RWPE2 (cell line): ENCODE measurements around the gene KLF3.

Experiments
- ATAC-seq: fragments of 200-7000 bp; cut with Tn5 transposase; 3 replicates; pipeline ENCODE4 v1.9.1; 2021; ENCODE audit warnings: low read depth
- DNase-seq: peaks from one replicate; pipeline ENCODE4 v3.0.0-alpha.2; 2020; ENCODE audit warnings: low spot score
- H3K27ac ChIP-seq: fragments of 450-650 bp; 2 replicates; pipeline ENCODE4 v1.5.1; 2017; ENCODE audit warnings: mild to moderate bottlenecking; ENCODE audit not compliant: poor library complexity, severe bottlenecking
- H3K27me3 ChIP-seq: fragments of 250-450 bp; sonication (Bioruptor Pico); 2 replicates; pipeline ENCODE4 v1.5.1; 2021; ENCODE audit warnings: mild to moderate bottlenecking, moderate library complexity; ENCODE audit not compliant: insufficient read depth, poor library complexity, severe bottlenecking
- H3K36me3 ChIP-seq: fragments of 250-450 bp; sonication (Bioruptor Pico); 2 replicates; pipeline ENCODE4 v1.5.1; 2020; ENCODE audit warnings: low read depth, mild to moderate bottlenecking, moderate library complexity
- H3K4me1 ChIP-seq: fragments of 250-450 bp; sonication (Bioruptor Pico); 2 replicates; pipeline ENCODE4 v1.5.1; 2021; ENCODE audit warnings: mild to moderate bottlenecking, moderate library complexity; ENCODE audit not compliant: insufficient read depth, poor library complexity, severe bottlenecking
- H3K4me3 ChIP-seq: fragments of 250-450 bp; sonication (Bioruptor Pico); 2 replicates; pipeline ENCODE4 v1.5.1; 2021; ENCODE audit warnings: mild to moderate bottlenecking, moderate library complexity; ENCODE audit not compliant: severe bottlenecking
- H3K9me3 ChIP-seq: fragments of 250-450 bp; sonication (Bioruptor Pico); 2 replicates; pipeline ENCODE4 v1.5.1; 2021; ENCODE audit warnings: mild to moderate bottlenecking, moderate library complexity; ENCODE audit not compliant: severe bottlenecking
- TF ChIP-seq, protein P1 (sequence below): fragments of 450-650 bp; IDR thresholded peaks from one replicate; pipeline ENCODE4 v1.5.1; 2017; ENCODE audit warnings: mild to moderate bottlenecking, moderate library complexity; ENCODE audit not compliant: poor library complexity, severe bottlenecking

The KLF3 gene

DNA sequence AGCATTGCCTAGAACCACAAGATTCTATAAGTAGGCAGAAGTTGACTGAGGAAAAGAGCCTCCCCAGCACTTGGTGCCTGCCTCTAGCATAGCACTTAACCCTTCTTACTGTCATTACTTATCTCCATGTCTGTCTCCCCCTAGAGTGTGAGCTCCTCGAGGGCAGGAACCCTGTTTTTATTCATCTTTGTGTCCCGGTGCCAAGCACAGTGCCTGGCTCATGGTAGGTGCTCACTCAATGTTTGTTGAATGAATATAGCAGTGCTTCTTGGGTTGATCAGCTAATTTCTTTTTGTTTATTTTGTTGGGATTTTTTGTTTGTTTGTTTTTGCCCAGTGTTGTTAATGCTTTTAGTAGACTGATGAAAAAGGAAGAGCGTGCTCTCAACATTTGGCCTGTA, 30.3 kb downstream of the KLF3 start:
- Histone ChIP-seq H3K4me3 (no peak overlapping the region), H3K4me1 (no peaks in the 10 kb centered on the region), H3K27me3 (no peaks in the 10 kb centered on the region), H3K9me3 (no peaks in the 10 kb centered on the region), H3K36me3 (peaks cover 97% of the 10 kb centered on the region), H3K27ac (no peak overlapping the region)
- TF ChIP-seq, protein P1, sequence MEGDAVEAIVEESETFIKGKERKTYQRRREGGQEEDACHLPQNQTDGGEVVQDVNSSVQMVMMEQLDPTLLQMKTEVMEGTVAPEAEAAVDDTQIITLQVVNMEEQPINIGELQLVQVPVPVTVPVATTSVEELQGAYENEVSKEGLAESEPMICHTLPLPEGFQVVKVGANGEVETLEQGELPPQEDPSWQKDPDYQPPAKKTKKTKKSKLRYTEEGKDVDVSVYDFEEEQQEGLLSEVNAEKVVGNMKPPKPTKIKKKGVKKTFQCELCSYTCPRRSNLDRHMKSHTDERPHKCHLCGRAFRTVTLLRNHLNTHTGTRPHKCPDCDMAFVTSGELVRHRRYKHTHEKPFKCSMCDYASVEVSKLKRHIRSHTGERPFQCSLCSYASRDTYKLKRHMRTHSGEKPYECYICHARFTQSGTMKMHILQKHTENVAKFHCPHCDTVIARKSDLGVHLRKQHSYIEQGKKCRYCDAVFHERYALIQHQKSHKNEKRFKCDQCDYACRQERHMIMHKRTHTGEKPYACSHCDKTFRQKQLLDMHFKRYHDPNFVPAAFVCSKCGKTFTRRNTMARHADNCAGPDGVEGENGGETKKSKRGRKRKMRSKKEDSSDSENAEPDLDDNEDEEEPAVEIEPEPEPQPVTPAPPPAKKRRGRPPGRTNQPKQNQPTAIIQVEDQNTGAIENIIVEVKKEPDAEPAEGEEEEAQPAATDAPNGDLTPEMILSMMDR: no peak
- ATAC-seq (no peak), DNase-seq (no peak)

DNA sequence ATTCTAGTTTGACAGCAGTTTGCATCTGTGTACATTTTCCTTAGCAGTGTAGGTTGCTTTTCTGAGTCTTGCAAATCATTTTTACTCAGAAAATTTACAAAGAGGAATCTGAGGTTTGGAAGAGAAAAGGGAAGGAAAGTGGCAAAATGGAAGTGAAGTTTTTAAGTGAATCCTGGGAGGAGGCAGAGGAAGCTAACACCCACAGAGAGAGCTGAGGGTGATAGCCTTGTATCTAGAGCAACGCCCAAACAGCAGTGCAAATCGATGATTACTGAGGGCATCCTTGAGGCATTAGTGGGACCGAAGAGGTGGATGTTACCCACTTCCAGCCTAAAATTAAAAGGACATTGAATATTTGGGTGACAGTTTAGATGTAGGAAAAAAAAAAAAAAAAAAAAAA, 31.8 kb downstream of the KLF3 start:
- no peaks in the 10 kb centered on the region for H3K4me1 ChIP-seq
- TF ChIP-seq, protein P1: no peak
- H3K9me3 ChIP-seq: no peaks in the 10 kb centered on the region
- H3K27ac ChIP-seq: no peak overlapping the region
- no peaks in the 10 kb centered on the region for H3K27me3 ChIP-seq
- no peak for ATAC-seq
- no peak for DNase-seq
- H3K4me3 ChIP-seq: no peak overlapping the region
- H3K36me3 ChIP-seq: peaks cover 82% of the 10 kb centered on the region

DNA sequence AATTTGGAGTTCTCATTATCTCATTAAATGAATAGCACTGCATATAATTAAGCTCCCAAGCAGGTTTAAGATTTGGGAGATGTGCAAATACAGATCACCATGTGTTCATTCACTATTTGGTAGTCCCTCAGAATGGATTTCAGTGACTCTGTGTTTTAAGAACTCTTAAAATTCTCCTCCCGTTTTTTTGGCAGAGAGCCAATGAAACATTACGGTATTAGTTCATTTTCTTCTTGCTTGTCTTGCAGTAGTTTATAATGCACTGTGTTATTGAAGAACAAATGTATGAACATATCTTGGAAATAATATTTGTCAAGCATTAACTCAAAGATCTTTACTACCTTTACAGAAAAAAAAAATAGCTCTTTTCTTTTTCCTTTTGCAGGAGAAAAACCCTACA, 32.7 kb downstream of the KLF3 start:
- Histone ChIP-seq H3K9me3 (no peaks in the 10 kb centered on the region), H3K27me3 (no peaks in the 10 kb centered on the region), H3K36me3 (peaks cover 73% of the 10 kb centered on the region), H3K4me1 (no peaks in the 10 kb centered on the region), H3K4me3 (no peak overlapping the region), H3K27ac (no peak overlapping the region)
- DNase-seq (no peak), ATAC-seq (no peak)
- TF ChIP-seq, protein P1: no peak

DNA sequence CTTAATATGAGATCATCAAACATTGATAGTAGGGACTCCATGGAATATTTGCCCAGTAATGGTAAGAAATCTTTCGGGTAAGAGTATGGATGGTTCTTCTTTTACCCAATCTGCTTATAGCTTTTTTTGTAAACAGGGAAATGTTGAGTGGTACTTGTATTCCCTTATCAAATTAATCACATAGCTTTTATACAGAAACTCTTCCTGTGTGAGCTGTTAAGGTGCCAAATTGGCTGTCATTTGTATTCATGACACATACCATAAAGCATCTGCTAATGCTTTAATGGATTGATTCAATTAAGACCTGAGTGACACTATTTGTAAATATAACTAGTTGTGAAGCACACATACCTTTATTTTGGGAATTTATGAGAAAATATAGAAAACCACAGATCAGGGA, 34.2 kb downstream of the KLF3 start:
- H3K27me3 ChIP-seq: no peaks in the 10 kb centered on the region
- H3K4me1 ChIP-seq: no peaks in the 10 kb centered on the region
- H3K36me3 ChIP-seq: peaks cover 59% of the 10 kb centered on the region
- TF ChIP-seq, protein P1: no peak
- no peak overlapping the region for H3K4me3 ChIP-seq
- ATAC-seq: no peak
- DNase-seq: no peak
- H3K27ac ChIP-seq: no peak overlapping the region
- no peaks in the 10 kb centered on the region for H3K9me3 ChIP-seq

DNA sequence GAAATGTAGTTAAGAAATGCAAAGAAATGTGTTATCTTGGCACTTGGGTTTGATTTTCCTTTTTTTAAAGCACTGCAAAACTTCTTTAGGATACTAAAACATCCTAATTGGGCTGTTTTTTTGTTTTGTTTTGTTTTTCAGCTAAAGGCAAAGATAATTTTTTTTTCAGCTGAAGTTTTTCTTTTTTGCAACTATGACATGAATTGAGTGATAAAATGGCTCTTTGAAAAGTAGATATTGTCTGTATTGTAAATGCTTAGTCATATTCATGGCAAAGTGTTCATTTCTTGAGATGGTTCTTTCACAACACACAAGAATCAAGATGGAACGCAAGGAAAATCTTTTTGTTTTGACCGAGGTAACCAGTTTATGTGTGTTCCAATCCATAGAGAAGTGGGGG, 35.1 kb downstream of the KLF3 start:
- no peak overlapping the region for H3K4me3 ChIP-seq
- ATAC-seq (no peak), DNase-seq (no peak)
- H3K4me1 ChIP-seq: no peaks in the 10 kb centered on the region
- peaks cover 49% of the 10 kb centered on the region for H3K36me3 ChIP-seq
- H3K27ac ChIP-seq: no peak overlapping the region
- H3K27me3 ChIP-seq: no peaks in the 10 kb centered on the region
- H3K9me3 ChIP-seq: no peaks in the 10 kb centered on the region
- TF ChIP-seq, protein P1: no peak
